ENCODE results near the gene RNGTT. TPM values are rescaled to one million over a fixed set of nuclear protein-coding genes. Genes with fewer than 3 reads are reported as not detected.

Gene RNGTT
- total and polyA plus RNA-seq, 2 donors = 6.8 to 35.0 TPM

DNA sequence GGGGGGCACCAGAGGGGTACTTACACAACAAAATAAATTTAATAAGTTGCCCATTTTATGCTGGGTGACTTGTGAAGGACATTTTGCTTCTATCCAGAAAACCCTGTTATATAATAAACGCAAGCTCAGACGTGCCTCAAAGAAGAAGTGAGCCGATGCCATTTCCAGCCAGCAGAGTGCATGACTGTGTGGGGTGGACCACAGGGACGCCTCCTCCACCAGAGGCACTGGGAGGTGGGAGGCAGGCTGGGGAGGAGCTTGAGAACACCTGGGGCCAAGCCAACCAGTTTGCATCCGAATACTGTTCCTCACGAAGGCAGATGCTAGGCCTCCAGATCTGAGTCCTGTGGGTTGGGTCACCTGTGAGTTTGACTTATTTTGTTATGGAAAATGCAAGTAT is 363.8 kb downstream of the RNGTT start:
- H3K36me3 ChIP-seq (ENCODE audit: insufficient read depth) = no peaks in the 10 kb centered on the region
- H3K4me1 ChIP-seq (ENCODE audit: insufficient read depth) = no peaks in the 10 kb centered on the region
- no peak overlapping the region for H3K4me3 ChIP-seq (ENCODE audit: low read depth, low read length)
- 88% methylated on average over 6 of the region's 6 CpGs for WGBS
- no peak for DNase-seq (ENCODE audit: extremely low spot score)
- no peak overlapping the region for H3K27ac ChIP-seq (ENCODE audit: low read depth)

DNA sequence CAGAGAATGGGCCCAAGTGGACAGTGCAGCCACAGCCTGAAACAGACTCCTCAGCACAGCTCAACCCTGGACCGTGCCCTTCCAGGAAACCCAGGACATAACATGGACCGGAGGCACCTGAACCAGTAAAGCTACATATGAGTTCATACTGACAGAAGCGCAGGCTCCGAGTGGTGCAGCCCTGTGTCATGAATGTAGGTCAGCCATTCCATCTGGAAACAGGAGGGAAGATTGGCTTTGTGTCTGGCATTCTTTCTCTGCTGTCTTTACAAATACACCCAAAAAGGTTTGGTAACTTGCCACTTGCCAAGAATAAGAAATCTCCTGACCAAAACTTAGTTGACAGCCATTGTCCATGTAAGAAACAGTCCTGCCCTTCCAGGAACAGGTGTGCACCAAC is 366.6 kb downstream of the RNGTT start:
- no peak overlapping the region for H3K27ac ChIP-seq (ENCODE audit: low read depth)
- H3K4me3 ChIP-seq (ENCODE audit: low read depth, low read length) = no peak overlapping the region
- no peak for DNase-seq (ENCODE audit: extremely low spot score)
- H3K36me3 ChIP-seq (ENCODE audit: insufficient read depth) = no peaks in the 10 kb centered on the region
- no peaks in the 10 kb centered on the region for H3K4me1 ChIP-seq (ENCODE audit: insufficient read depth)
- WGBS = 95% methylated on average over 4 of the region's 4 CpGs

DNA sequence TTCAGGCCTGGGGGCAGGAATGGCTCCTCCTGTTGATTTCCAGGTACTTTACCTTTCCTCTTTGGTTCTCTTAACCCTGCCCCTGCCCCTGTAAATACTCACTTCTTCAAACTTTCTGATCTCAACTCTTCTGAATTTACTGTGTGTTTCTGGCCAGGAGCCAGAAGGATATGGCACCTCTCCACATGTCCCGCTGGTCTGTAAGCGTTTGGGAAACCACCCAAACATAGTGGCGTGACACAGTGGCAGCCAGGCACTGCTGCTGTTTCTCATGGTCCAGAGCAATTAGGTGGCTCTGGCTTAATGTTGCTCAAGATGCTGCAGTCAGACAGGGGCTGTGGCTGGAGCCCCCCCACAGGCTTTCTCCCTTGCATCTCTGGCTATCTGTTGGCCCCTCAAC is 374.5 kb downstream of the RNGTT start:
- Histone ChIP-seq H3K36me3 (ENCODE audit: insufficient read depth) (no peaks in the 10 kb centered on the region), H3K4me1 (ENCODE audit: insufficient read depth) (no peaks in the 10 kb centered on the region), H3K4me3 (ENCODE audit: low read depth, low read length) (no peak overlapping the region), H3K27ac (ENCODE audit: low read depth) (no peak overlapping the region)
- DNase-seq (ENCODE audit: extremely low spot score) = no peak
- 30% methylated on average over 3 of the region's 3 CpGs for WGBS

DNA sequence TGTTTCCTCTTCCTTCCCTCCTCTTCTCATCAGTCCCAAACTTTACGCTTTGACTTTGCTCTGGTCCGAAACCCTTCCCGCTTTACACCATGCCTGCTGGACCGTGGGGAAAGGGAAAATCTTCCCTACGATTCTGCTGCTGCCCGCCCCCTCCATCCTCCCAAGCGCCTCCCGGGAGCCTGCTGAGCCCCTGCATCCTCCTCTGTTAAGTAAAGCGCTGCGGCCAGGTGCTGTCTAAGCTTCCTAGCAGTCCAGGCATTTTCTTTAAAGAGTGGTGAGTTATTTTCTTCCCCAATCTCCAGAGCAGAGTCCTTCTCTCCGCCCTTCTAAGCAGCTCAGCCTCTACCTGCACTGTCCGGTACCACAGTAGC is 376.3 kb downstream of the RNGTT start:
- no peaks in the 10 kb centered on the region for H3K4me1 ChIP-seq (ENCODE audit: insufficient read depth)
- no peaks in the 10 kb centered on the region for H3K36me3 ChIP-seq (ENCODE audit: insufficient read depth)
- WGBS = 65% methylated on average over 12 of the region's 12 CpGs
- no peak overlapping the region for H3K27ac ChIP-seq (ENCODE audit: low read depth)
- no peak overlapping the region for H3K4me3 ChIP-seq (ENCODE audit: low read depth, low read length)
- no peak for DNase-seq (ENCODE audit: extremely low spot score)

DNA sequence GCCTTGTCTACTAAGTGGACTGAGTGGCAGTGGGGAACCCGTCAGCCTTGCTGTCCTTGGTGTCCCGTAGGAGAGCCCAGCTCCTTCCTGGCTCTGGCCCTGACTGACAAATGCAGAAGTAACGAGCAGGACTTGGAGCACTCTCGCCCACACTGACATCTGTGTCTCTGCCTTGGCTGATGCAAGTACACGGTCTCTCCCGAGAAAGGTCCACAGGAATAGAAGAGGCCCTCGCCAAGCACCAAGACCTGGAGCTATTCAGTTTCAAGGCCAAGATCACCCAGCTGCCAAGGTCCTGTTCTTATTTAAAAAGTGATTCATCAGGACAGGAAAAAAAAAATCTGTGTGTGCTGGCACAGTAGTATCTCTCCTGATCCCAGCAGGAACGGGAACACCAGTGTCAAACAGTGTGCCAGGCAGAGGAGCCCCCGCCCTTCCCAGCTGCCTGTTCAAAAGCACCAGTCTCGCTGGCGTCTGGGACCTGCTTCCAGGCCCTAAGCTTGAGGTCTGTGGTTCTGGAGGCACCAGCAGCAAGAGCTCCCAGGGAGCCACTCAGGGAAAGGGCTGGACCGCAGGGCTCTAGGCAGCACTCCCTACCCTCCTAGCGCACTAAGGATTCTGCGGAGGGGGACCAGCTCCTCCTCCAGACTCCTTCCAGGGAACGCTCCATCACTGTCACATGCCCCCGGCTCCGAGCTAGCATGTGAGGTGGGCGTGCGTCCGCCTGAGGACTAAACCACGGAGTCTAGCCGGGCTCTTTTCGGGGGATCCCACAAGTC is 376.9 kb downstream of the RNGTT start:
- no peaks in the 10 kb centered on the region for H3K4me1 ChIP-seq (ENCODE audit: insufficient read depth)
- 69% methylated on average over 23 of the region's 23 CpGs for WGBS
- no peak for DNase-seq (ENCODE audit: extremely low spot score)
- H3K4me3 ChIP-seq (ENCODE audit: low read depth, low read length) = no peak overlapping the region
- no peak overlapping the region for H3K27ac ChIP-seq (ENCODE audit: low read depth)
- no peaks in the 10 kb centered on the region for H3K36me3 ChIP-seq (ENCODE audit: insufficient read depth)

DNA sequence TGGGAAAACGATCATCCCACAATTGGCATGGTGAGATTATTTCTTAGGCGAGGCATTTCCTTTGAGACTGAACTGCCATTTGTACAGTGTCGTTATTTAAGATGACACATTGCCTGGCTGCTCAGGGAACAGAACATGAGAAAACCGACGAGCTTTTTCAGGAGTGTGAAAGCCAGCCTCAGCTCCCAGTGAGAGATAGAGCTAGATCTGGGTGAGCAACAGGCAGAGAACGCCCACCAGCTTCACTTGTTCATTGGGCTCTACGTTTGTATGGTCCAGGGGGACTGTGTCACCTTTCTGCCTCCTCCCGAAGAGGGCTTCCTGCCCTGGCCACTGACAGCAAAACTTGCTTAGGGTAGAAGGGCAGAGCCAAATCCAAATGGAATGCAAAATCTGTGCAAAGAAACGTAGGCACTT is 378.1 kb downstream of the RNGTT start:
- Histone ChIP-seq H3K4me1 (ENCODE audit: insufficient read depth) (no peaks in the 10 kb centered on the region), H3K36me3 (ENCODE audit: insufficient read depth) (no peaks in the 10 kb centered on the region), H3K27ac (ENCODE audit: low read depth) (no peak overlapping the region), H3K4me3 (ENCODE audit: low read depth, low read length) (no peak overlapping the region)
- WGBS = 70% methylated on average over 9 of the region's 9 CpGs
- no peak for DNase-seq (ENCODE audit: extremely low spot score)

DNA sequence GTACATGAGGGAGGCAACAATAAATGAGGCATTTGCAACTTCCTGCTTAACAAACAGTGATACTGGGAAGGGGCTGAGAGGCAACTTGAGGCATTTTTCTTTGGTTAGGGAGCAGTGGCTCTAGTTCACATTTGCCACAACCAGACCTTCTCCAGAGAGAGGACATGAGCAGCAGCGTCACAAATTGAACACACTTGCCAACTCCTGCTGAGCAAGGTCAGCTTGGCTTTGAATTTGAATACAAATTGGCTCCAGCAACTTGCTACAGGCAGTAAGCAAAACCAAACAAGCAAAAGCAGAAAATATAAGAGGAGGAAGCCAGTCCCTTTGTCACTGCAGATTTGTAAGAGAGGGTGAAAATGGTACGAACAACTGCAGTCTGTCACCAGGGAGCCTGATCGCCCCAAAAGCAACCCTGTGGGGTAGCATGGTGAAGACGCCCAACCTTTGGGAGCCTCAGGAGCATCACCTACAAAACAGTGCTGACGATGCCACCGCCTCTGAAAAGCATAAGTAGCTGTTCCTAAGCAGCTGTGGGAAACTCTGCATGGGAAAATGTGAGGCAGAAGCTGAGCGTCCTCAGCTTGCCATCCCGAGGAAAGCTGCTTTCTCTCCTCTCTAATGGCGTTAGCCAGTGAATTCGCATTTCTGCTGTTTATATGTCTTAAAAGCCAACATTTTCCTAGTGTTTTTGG is 378.7 kb downstream of the RNGTT start:
- Histone ChIP-seq H3K27ac (ENCODE audit: low read depth) (no peak overlapping the region), H3K4me3 (ENCODE audit: low read depth, low read length) (no peak overlapping the region), H3K4me1 (ENCODE audit: insufficient read depth) (no peaks in the 10 kb centered on the region), H3K36me3 (ENCODE audit: insufficient read depth) (no peaks in the 10 kb centered on the region)
- WGBS = 68% methylated on average over 10 of the region's 10 CpGs
- DNase-seq (ENCODE audit: extremely low spot score) = no peak

DNA sequence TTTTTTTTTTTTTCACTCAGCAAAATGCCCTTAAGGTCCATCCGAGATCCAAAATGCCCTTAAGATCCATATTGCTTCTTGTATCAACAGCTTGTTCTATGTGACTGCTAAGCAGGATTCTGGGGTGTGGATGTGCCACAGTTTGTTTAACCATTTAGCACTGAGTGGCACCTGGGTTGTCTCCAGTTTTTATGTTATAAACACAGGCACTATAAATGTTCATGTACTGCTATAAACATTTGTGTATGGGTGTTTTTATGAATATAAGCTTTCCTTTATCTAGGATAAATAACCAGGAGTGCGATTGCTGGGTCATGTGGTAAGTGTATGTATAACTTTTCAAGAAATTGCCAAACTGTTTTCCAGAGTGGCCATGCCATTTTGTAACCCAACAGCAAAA is 386.0 kb downstream of the RNGTT start:
- no peaks in the 10 kb centered on the region for H3K36me3 ChIP-seq (ENCODE audit: insufficient read depth)
- no peaks in the 10 kb centered on the region for H3K4me1 ChIP-seq (ENCODE audit: insufficient read depth)
- H3K4me3 ChIP-seq (ENCODE audit: low read depth, low read length) = no peak overlapping the region
- no peak for DNase-seq (ENCODE audit: extremely low spot score)
- 41% methylated on average over 2 of the region's 2 CpGs for WGBS
- no peak overlapping the region for H3K27ac ChIP-seq (ENCODE audit: low read depth)

DNA sequence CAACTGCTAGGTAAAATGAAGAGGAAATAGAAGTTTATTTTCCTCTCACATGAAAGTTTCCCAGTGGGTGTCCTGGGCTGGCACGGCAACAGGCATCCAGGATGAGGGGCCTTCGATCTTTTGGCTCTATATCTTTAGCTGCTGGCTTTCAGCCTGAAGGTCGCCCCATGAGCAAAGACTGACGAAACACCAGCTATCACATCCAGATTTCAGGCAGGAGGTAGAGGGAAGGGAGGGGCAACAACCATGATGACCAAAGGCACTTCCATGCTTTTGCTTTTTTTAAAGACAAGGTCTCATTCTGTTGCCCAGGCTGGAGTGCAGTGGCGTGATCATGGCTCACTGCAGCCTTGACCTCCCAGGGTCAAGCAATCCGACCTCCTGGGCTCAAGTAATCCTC is 387.9 kb downstream of the RNGTT start:
- no peak overlapping the region for H3K27ac ChIP-seq (ENCODE audit: low read depth)
- no peak for DNase-seq (ENCODE audit: extremely low spot score)
- H3K4me1 ChIP-seq (ENCODE audit: insufficient read depth) = no peaks in the 10 kb centered on the region
- H3K4me3 ChIP-seq (ENCODE audit: low read depth, low read length) = no peak overlapping the region
- H3K36me3 ChIP-seq (ENCODE audit: insufficient read depth) = no peaks in the 10 kb centered on the region
- WGBS = 71% methylated on average over 6 of the region's 6 CpGs

DNA sequence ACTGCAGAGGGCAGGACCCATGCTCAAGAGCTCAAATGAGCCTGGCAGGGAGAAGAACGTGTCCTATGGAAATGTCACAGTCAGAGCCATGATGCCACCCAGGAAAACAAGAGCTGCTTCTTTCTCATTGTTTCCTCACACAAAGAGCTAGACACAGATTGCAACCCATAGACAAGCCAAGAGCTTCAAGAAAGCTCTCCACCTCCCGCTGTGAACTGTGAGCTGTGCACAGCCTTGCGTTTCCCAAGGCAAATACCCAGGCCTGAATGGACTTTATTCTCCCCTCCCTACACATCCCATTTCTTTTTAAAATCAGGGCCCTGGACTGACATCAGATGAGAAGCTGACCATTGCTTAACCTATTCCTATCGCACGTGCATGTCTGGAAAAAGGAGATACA is 388.8 kb downstream of the RNGTT start:
- H3K4me1 ChIP-seq (ENCODE audit: insufficient read depth) = no peaks in the 10 kb centered on the region
- no peaks in the 10 kb centered on the region for H3K36me3 ChIP-seq (ENCODE audit: insufficient read depth)
- no peak overlapping the region for H3K4me3 ChIP-seq (ENCODE audit: low read depth, low read length)
- H3K27ac ChIP-seq (ENCODE audit: low read depth) = no peak overlapping the region
- no peak for DNase-seq (ENCODE audit: extremely low spot score)
- WGBS = 79% methylated on average over 5 of the region's 5 CpGs

DNA sequence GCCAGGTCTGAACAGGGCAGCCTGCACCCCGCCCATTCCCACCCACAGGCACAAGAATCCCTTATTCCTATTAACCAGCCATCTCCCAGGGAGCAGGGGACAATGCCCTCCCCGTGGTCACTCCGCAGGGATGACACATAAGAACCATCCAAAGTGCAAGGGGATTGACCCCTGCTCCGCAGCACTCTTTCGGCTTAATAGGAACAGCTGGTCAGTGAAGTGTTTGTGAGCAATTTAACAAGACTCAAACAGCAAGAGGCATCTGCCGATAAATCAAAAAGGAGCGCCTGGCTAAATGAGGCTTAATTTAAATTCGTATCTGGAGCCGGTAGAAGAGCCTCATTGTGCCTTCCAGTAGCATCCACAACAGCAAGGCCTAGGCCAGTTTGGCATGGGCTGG is 389.4 kb downstream of the RNGTT start:
- H3K36me3 ChIP-seq (ENCODE audit: insufficient read depth) = no peaks in the 10 kb centered on the region
- WGBS = 41% methylated on average over 9 of the region's 9 CpGs
- DNase-seq (ENCODE audit: extremely low spot score) = no peak
- no peak overlapping the region for H3K4me3 ChIP-seq (ENCODE audit: low read depth, low read length)
- no peak overlapping the region for H3K27ac ChIP-seq (ENCODE audit: low read depth)
- no peaks in the 10 kb centered on the region for H3K4me1 ChIP-seq (ENCODE audit: insufficient read depth)

DNA sequence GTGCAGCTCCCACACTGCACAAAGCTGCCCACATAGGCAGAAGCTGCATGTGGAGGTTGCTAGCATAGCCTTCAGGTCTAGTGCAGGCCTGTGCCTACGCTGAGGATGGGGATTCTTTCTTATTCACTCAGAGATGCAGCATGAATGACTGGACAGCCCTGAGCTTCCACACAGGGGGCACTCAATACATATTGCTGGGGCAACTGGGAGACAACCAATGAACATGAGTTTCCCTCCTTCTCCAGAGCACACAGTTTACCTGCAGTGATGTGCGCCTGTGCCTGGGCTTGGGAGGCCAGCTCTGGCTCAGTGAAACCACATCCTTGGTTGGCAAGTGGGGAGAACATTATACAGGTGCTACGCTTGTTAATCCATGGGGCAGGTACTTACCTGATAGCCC is 389.9 kb downstream of the RNGTT start:
- Histone ChIP-seq H3K4me3 (ENCODE audit: low read depth, low read length) (no peak overlapping the region), H3K4me1 (ENCODE audit: insufficient read depth) (no peaks in the 10 kb centered on the region), H3K27ac (ENCODE audit: low read depth) (no peak overlapping the region), H3K36me3 (ENCODE audit: insufficient read depth) (no peaks in the 10 kb centered on the region)
- DNase-seq (ENCODE audit: extremely low spot score) = no peak
- 57% methylated on average over 3 of the region's 3 CpGs for WGBS

DNA sequence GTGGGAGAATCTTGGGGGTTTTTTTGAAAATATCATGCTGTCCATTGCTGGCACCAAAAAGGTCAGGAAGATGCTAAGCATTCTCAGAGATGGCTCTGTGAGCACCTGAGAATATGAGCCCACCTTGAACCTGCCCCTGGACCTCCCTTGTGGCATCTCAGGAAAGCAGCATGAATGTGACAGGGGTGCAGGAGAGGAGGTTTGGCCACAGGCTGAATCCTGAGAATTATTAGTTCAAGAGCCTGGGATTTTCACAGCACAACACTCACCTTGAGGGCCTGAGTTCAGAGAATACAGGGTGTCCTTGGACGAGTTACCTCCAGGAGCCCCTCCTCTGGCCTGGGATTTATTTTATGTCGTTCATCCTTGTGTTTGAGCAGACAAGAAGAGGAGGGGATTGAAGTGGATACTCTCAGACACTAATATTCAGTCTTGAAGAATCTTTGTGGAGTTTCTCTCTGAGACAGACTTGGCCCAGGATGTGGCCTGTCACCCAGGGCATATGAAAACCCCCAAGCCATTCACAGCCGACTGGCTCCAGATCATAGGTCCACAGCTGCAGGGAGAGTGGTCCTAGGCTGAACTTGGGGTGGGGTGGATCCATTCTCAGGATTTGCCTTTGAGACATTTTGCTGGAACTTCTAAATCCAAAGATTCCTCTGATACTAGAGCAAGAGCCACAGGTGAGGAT is 390.8 kb downstream of the RNGTT start:
- no peak overlapping the region for H3K27ac ChIP-seq (ENCODE audit: low read depth)
- no peak overlapping the region for H3K4me3 ChIP-seq (ENCODE audit: low read depth, low read length)
- 41% methylated on average over 3 of the region's 3 CpGs for WGBS
- H3K4me1 ChIP-seq (ENCODE audit: insufficient read depth) = no peaks in the 10 kb centered on the region
- DNase-seq (ENCODE audit: extremely low spot score) = no peak
- H3K36me3 ChIP-seq (ENCODE audit: insufficient read depth) = no peaks in the 10 kb centered on the region

DNA sequence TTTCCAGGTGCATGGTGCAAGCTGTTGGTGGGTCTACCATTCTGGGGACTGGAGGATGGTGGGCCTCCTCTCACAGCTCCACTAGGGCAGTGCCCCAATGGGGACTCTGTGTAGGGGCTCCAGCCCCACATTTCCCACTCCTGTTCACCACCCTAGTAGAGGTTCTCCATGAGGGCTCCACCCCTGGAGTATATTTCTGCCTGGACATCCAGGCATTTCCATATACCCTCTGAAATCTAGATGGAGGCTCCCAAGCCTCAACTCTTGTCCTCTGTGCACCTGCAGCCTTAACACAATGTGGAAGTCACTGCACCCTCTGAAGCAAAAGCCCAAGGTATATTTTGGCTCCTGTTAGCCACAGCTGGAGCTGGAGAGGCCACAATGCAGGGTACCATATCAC is 393.5 kb downstream of the RNGTT start:
- no peak for DNase-seq (ENCODE audit: extremely low spot score)
- Histone ChIP-seq H3K27ac (ENCODE audit: low read depth) (no peak overlapping the region), H3K4me3 (ENCODE audit: low read depth, low read length) (no peak overlapping the region), H3K36me3 (ENCODE audit: insufficient read depth) (no peaks in the 10 kb centered on the region), H3K4me1 (ENCODE audit: insufficient read depth) (no peaks in the 10 kb centered on the region)
